Measurements from ENCODE around the gene DENND1A. TPM values are rescaled to one million over a fixed set of nuclear protein-coding genes. Genes with fewer than 3 reads are reported as not detected.
"Not testable (repeated sequence)": the region's sequence is repeated elsewhere in the genome, so short reads cannot be mapped to it uniquely, and the experiment has no call there.

DENND1A gene
- total RNA-seq, 2 experiments from 2014 or later = 12.8 to 14.8 TPM

DNA sequence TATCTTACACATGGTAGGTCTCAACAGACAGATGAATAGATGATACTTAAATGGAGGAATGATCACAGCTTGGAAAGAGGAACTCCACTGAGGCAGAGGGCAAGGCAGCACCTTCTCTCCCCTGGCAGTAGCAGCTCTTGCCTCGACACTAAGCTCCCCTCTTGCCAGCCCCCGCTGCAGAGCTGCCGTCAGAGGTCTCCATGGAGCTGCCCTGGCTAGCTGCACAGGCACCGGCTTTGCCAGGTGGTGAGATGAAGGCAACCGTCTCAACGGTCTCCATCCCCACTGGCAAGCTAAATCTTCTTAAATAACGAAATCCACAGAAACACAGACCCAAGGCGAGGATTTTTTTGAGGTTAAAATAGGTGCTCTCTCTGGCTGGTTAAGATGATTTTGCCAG is 492.7 kb downstream of the DENND1A start:
- no peaks in the 10 kb centered on the region for H3K4me1 Mint-ChIP-seq
- CTCF ChIA-PET = no interaction called here
- H3K36me3 Mint-ChIP-seq (ENCODE audit: low read depth) = no peaks in the 10 kb centered on the region
- no peak overlapping the region for H3K4me3 Mint-ChIP-seq
- no peak for DNase-seq
- H3K27ac Mint-ChIP-seq = no peak overlapping the region
- POLR2A ChIA-PET = no interaction called here
- no peaks in the 10 kb centered on the region for H3K27me3 Mint-ChIP-seq
- no peaks in the 10 kb centered on the region for H3K9me3 Mint-ChIP-seq

GRCh38 chr9:123435471-123435870 is 494.5 kb downstream of the DENND1A start:
- Mint-ChIP-seq H3K4me1 (no peaks in the 10 kb centered on the region), H3K27ac (no peak overlapping the region), H3K4me3 (no peak overlapping the region), H3K9me3 (no peaks in the 10 kb centered on the region), H3K27me3 (no peaks in the 10 kb centered on the region), H3K36me3 (ENCODE audit: low read depth) (no peaks in the 10 kb centered on the region)
- no peak for DNase-seq
- CTCF ChIA-PET = no interaction called here
- POLR2A ChIA-PET = no interaction called here

- Mint-ChIP-seq H3K27ac (no peak overlapping the region), H3K4me1 (no peaks in the 10 kb centered on the region), H3K27me3 (no peaks in the 10 kb centered on the region), H3K4me3 (no peak overlapping the region), H3K36me3 (ENCODE audit: low read depth) (peaks cover 2% of the 10 kb centered on the region), H3K9me3 (no peaks in the 10 kb centered on the region)
- DNase-seq = no peak
- POLR2A ChIA-PET = no interaction called here
- CTCF ChIA-PET = no interaction called here
These were observed 495.2 kb downstream of the DENND1A start for GRCh38 chr9:123434619-123435240.

GRCh38 chr9:123432331-123433236 is 497.3 kb downstream of the DENND1A start:
- no peak overlapping the region for H3K27ac Mint-ChIP-seq
- CTCF ChIA-PET = interaction anchor here (0.5 kb wide), 1 partner anchor 441 kb away, joined by 3 read pairs; no protein-coding TSS in a partner anchor
- no peaks in the 10 kb centered on the region for H3K9me3 Mint-ChIP-seq

GRCh38 chr9:123431581-123431980 is 498.3 kb downstream of the DENND1A start:
- no peaks in the 10 kb centered on the region for H3K27me3 Mint-ChIP-seq
- ChIA-PET CTCF (no interaction called here), POLR2A (no interaction called here)
- no peak for DNase-seq
- no peaks in the 10 kb centered on the region for H3K9me3 Mint-ChIP-seq
- H3K4me1 Mint-ChIP-seq = no peaks in the 10 kb centered on the region
- H3K27ac Mint-ChIP-seq = no peak overlapping the region
- no peak overlapping the region for H3K4me3 Mint-ChIP-seq
- H3K36me3 Mint-ChIP-seq (ENCODE audit: low read depth) = peaks cover 5% of the 10 kb centered on the region

More at GRCh38 chr9:123432331-123433236, 497.3 kb downstream of the DENND1A start:
- Mint-ChIP-seq H3K27me3 (no peaks in the 10 kb centered on the region), H3K4me3 (no peak overlapping the region), H3K36me3 (ENCODE audit: low read depth) (peaks cover 4% of the 10 kb centered on the region), H3K4me1 (no peaks in the 10 kb centered on the region)
- no peak for DNase-seq
- POLR2A ChIA-PET = no interaction called here

DNA sequence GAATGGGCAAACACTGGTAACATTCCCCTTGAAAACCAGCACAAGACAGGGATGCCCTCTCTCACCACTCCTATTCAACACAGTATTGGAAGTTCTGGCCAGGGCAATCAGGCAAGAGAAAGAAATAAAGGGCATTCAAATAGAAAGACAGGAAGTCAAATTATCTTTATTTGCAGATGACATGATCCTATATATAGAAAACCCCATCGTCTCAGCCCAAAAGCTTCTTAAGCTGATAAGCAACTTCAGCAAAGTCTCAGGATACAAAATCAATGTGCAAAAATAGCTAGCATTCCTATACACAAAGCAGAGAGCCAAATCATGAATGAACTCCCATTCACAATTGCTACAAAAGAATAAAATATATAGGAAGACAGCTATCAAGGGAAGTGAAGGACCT is 501.5 kb downstream of the DENND1A start:
- not testable (repeated sequence) for H3K27ac Mint-ChIP-seq

GRCh38 chr9:123426406-123426805 is 503.5 kb downstream of the DENND1A start:
- H3K27me3 Mint-ChIP-seq = no peaks in the 10 kb centered on the region
- H3K27ac Mint-ChIP-seq = no peak overlapping the region
- ChIA-PET CTCF (no interaction called here), POLR2A (no interaction called here)
- peaks cover 5% of the 10 kb centered on the region for H3K36me3 Mint-ChIP-seq (ENCODE audit: low read depth)
- no peak overlapping the region for H3K4me3 Mint-ChIP-seq
- H3K4me1 Mint-ChIP-seq = no peaks in the 10 kb centered on the region
- no peak for DNase-seq
- H3K9me3 Mint-ChIP-seq = no peaks in the 10 kb centered on the region

More for the DNA sequence above, 501.5 kb downstream of the DENND1A start:
- H3K4me1 Mint-ChIP-seq; H3K27me3 Mint-ChIP-seq; H3K9me3 Mint-ChIP-seq; H3K4me3 Mint-ChIP-seq; H3K36me3 Mint-ChIP-seq (ENCODE audit: low read depth); CTCF ChIA-PET; POLR2A ChIA-PET; DNase-seq: not testable (repeated sequence)

GRCh38 chr9:123425836-123426365 is 504.0 kb downstream of the DENND1A start:
- Mint-ChIP-seq H3K9me3 (no peaks in the 10 kb centered on the region), H3K27me3 (no peaks in the 10 kb centered on the region), H3K27ac (no peak overlapping the region), H3K4me1 (no peaks in the 10 kb centered on the region), H3K4me3 (no peak overlapping the region), H3K36me3 (ENCODE audit: low read depth) (peaks cover 5% of the 10 kb centered on the region)
- ChIA-PET POLR2A (no interaction called here), CTCF (no interaction called here)
- no peak for DNase-seq

DNA sequence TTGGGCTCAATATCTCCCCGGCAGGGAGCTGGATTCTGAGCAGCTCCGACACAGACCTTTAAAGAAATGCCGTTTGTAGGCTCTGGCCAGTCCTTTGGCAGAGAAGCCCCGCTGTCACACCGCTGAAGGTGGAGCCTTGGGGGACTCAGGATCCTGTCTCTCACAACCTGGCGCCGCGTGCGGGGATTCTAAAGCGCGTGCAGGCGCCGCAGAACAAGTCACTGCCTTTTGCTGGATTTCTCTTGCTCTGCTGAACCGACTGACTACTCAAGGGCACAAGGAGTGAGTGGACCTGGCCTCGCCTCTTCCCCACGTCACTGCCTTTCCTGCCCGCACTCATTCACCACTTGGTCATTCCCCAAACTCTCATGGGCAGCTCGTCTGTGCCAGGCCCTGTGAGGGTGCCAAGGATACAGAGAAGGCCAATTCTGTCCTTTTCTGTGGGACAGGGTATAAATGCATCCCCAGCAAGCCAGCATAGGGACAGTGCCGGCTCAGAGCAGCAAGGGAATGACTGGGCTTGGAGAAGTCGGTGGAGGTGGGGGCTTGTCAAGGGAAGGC is 504.6 kb downstream of the DENND1A start:
- H3K27me3 Mint-ChIP-seq = no peaks in the 10 kb centered on the region
- DNase-seq = no peak

GRCh38 chr9:123424552-123425225 is 505.2 kb downstream of the DENND1A start:
- ChIA-PET CTCF (no interaction called here), POLR2A (no interaction called here)
- peaks cover 2% of the 10 kb centered on the region for H3K36me3 Mint-ChIP-seq (ENCODE audit: low read depth)
- H3K4me1 Mint-ChIP-seq = no peaks in the 10 kb centered on the region
- no peaks in the 10 kb centered on the region for H3K9me3 Mint-ChIP-seq
- H3K27ac Mint-ChIP-seq = no peak overlapping the region
- H3K27me3 Mint-ChIP-seq = no peaks in the 10 kb centered on the region
- H3K4me3 Mint-ChIP-seq = no peak overlapping the region
- DNase-seq = no peak

More for the DNA sequence above, 504.6 kb downstream of the DENND1A start:
- Mint-ChIP-seq H3K27ac (no peak overlapping the region), H3K4me3 (no peak overlapping the region), H3K36me3 (ENCODE audit: low read depth) (peaks cover 5% of the 10 kb centered on the region), H3K4me1 (no peaks in the 10 kb centered on the region), H3K9me3 (no peaks in the 10 kb centered on the region)
- ChIA-PET CTCF (no interaction called here), POLR2A (no interaction called here)

DNA sequence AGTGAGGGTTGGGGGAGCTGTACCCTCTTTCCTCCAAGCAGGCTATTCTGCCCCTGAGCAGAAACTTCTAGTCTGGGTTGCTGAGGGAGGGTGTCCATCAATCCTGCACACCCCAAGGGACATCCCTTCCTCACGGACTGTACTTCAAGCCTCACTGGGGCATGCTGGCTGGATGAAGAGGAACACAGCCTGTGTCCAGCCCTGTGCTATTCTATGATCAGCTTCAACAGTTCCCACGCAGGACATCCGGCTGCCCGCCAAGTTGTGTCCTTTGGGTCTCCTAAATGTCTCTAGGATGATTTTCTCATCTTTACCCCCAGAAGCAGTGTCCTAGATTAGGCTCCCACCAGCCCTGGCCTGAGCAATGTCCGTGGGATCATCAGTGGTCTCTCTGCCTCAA is 505.8 kb downstream of the DENND1A start:
- Mint-ChIP-seq H3K36me3 (ENCODE audit: low read depth) (peaks cover 2% of the 10 kb centered on the region), H3K9me3 (no peaks in the 10 kb centered on the region), H3K27me3 (no peaks in the 10 kb centered on the region), H3K27ac (no peak overlapping the region), H3K4me1 (no peaks in the 10 kb centered on the region), H3K4me3 (no peak overlapping the region)
- POLR2A ChIA-PET = no interaction called here
- CTCF ChIA-PET = no interaction called here
- no peak for DNase-seq

- DNase-seq = no peak
- Mint-ChIP-seq H3K4me1 (no peaks in the 10 kb centered on the region), H3K36me3 (ENCODE audit: low read depth) (peaks cover 2% of the 10 kb centered on the region), H3K27ac (no peak overlapping the region), H3K4me3 (no peak overlapping the region), H3K9me3 (no peaks in the 10 kb centered on the region), H3K27me3 (no peaks in the 10 kb centered on the region)
- ChIA-PET CTCF (no interaction called here), POLR2A (no interaction called here)
These were observed 506.6 kb downstream of the DENND1A start for GRCh38 chr9:123423311-123423640.

- Mint-ChIP-seq H3K4me3 (no peak overlapping the region), H3K27ac (no peak overlapping the region), H3K27me3 (no peaks in the 10 kb centered on the region), H3K4me1 (no peaks in the 10 kb centered on the region), H3K9me3 (no peaks in the 10 kb centered on the region), H3K36me3 (ENCODE audit: low read depth) (peaks cover 2% of the 10 kb centered on the region)
- POLR2A ChIA-PET = no interaction called here
- no peak for DNase-seq
- CTCF ChIA-PET = no interaction called here
These were observed 507.2 kb downstream of the DENND1A start for GRCh38 chr9:123422635-123423310.

All from activated CD4-positive, alpha-beta memory T cell treated with anti-CD3 and anti-CD28 coated beads, Interleukin-2, amount 10 ng/mL, durations not matched to agents 7 days and 5 days (primary cell).